Thyroid gland (tissue), 4 donors: Measurements from ENCODE around the gene PPP2R2D. TPM values are rescaled to one million over a fixed set of nuclear protein-coding genes. Genes with fewer than 3 reads are reported as not detected.
A peak's percentile ranks its signal among the peaks of the same experiment; 100 is the strongest.

ENCODE experiments used
- DNase-seq, 2 donors: peaks; one replicate each; pipeline ENCODE4 v3.0.0-alpha.2; 2019
- H3K27ac ChIP-seq, 3 donors: fragments of 200-600 bp; sonication (generic); 1 replicate in 2 of 3; 2 replicates in 1 of 3; pipeline ENCODE4 v1.5.1; 2016 to 2019; ENCODE audit warnings: mild to moderate bottlenecking in 1 of 3, moderate library complexity in 1 of 3
- H3K27me3 ChIP-seq: fragments of 200-600 bp; sonication (generic); one replicate; pipeline ENCODE4 v1.5.1; 2019
- H3K36me3 ChIP-seq, 2 donors: fragments of 200-600 bp; sonication (generic); one replicate each; pipeline ENCODE4 v1.5.1; 2016 to 2019
- H3K4me1 ChIP-seq, 2 donors: fragments of 200-600 bp; sonication (generic); one replicate each; pipeline ENCODE4 v1.5.1; 2017 to 2019
- H3K4me3 ChIP-seq, 3 donors: fragments of 200-600 bp; sonication (generic); replicated peaks in 1 of 3; 1 replicate in 2 of 3; 2 replicates in 1 of 3; pipeline ENCODE4 v1.5.1; 2016; ENCODE audit warnings: mild to moderate bottlenecking in 1 of 3
- H3K9me3 ChIP-seq: fragments of 200-600 bp; sonication (generic); one replicate; pipeline ENCODE4 v1.5.1; 2017
- CTCF ChIP-seq, 6 experiments: fragments of 200-600 bp in 3 of 6; fragments of 450-650 bp in 3 of 6; sonication (generic) in 3 of 6; IDR thresholded peaks; one replicate each; pipeline ENCODE4 v1.5.1; 2016 to 2019; ENCODE audit warnings: antibody characterized with exemption in 6 of 6, mild to moderate bottlenecking in 2 of 6, inconsistent platforms in 1 of 6, moderate library complexity in 1 of 6
- POLR2A ChIP-seq, 2 donors: fragments of 450-650 bp; IDR thresholded peaks; one replicate each; pipeline ENCODE4 v1.6.1; 2017; ENCODE audit warnings: antibody characterized with exemption in 2 of 2, mild to moderate bottlenecking in 2 of 2, moderate library complexity in 1 of 2
- WGBS, 2 donors: methylation state at CpG; one replicate each; pipeline ENCODE4 v1.1.5; 2017; 5-methylcytosine and 5-hydroxymethylcytosine counted together
- intact Hi-C: fragments of 100-400 bp; cut with DNase I; formaldehyde crosslinking; loops from one replicate; pipeline ENCODE4 v1.15.1; 2023
- total RNA-seq, 4 donors: library from RNA; depleted of rRNA; stranded (reverse); fragments of >200 nt; gene quantifications; one replicate each; pipeline ENCODE4 v1.2.3, GENCODE V29; 2016

The PPP2R2D gene
- total RNA-seq, 4 donors from 2014 or later: 32.3 to 38.7 (median 33.9) TPM

GRCh38 chr10:131978851-131979250 is 78.0 kb downstream of the PPP2R2D start:
- DNase-seq: no peak
- Histone ChIP-seq H3K9me3 (no peaks in the 10 kb centered on the region), H3K4me1 (peaks cover 14 to 23% of the 10 kb centered on the region in 2 donors), H3K27me3 (no peaks in the 10 kb centered on the region), H3K4me3 (no peak overlapping the region), H3K27ac (no peak overlapping the region), H3K36me3 (no peaks in the 10 kb centered on the region)
- intact Hi-C loops: no loop called here
- WGBS, 2 donors: 87 to 91% methylated on average over 6 of the region's 6 CpGs
- TF ChIP-seq CTCF (IDR thresholded peaks at IDR 0.05): no peak
- TF ChIP-seq POLR2A (IDR thresholded peaks at IDR 0.05): no peak

GRCh38 chr10:131979336-131979735 is 78.5 kb downstream of the PPP2R2D start:
- Histone ChIP-seq H3K4me3 (no peak overlapping the region), H3K4me1 (peaks cover 14 to 23% of the 10 kb centered on the region in 2 donors), H3K36me3 (no peaks in the 10 kb centered on the region), H3K9me3 (no peaks in the 10 kb centered on the region), H3K27me3 (no peaks in the 10 kb centered on the region), H3K27ac (no peak overlapping the region)
- TF ChIP-seq POLR2A (IDR thresholded peaks at IDR 0.05): no peak
- TF ChIP-seq CTCF (IDR thresholded peaks at IDR 0.05): no peak
- intact Hi-C loops: no loop called here
- 79 to 87% methylated on average over 7 of the region's 7 CpGs for WGBS, 2 donors
- no peak for DNase-seq

- no peak overlapping the region for H3K27ac ChIP-seq
- H3K4me1 ChIP-seq: peaks cover 14 to 23% of the 10 kb centered on the region in 2 donors
- H3K27me3 ChIP-seq: no peaks in the 10 kb centered on the region
- intact Hi-C loops: no loop called here
- H3K4me3 ChIP-seq: peak overlapping the region in 1 of 3 donors; percentile 8
- no peaks in the 10 kb centered on the region for H3K9me3 ChIP-seq
- TF ChIP-seq CTCF (IDR thresholded peaks at IDR 0.05): no peak
- TF ChIP-seq POLR2A (IDR thresholded peaks at IDR 0.05): no peak
- WGBS, 2 donors: 41 to 53% methylated on average over 30 of the region's 30 CpGs
- DNase-seq: no peak
- H3K36me3 ChIP-seq: no peaks in the 10 kb centered on the region
Measured at GRCh38 chr10:131979821-131980270, 79.0 kb downstream of the PPP2R2D start.

- H3K4me1 ChIP-seq: peaks cover 14 to 23% of the 10 kb centered on the region in 2 donors
- H3K27me3 ChIP-seq: no peaks in the 10 kb centered on the region
Measured at GRCh38 chr10:131980321-131980720, 79.5 kb downstream of the PPP2R2D start.

More at GRCh38 chr10:131980321-131980720, 79.5 kb downstream of the PPP2R2D start:
- peak overlapping the region in 1 of 3 donors; percentile 8 for H3K4me3 ChIP-seq
- no peak for TF ChIP-seq POLR2A (IDR thresholded peaks at IDR 0.05)
- TF ChIP-seq CTCF (IDR thresholded peaks at IDR 0.05): no peak
- intact Hi-C loops: no loop called here
- H3K36me3 ChIP-seq: no peaks in the 10 kb centered on the region
- H3K9me3 ChIP-seq: no peaks in the 10 kb centered on the region
- 93 to 94% methylated on average over 8 of the region's 8 CpGs for WGBS, 2 donors
- no peak overlapping the region for H3K27ac ChIP-seq
- DNase-seq: no peak
